ENCODE results near the gene HDAC11.

DNA sequence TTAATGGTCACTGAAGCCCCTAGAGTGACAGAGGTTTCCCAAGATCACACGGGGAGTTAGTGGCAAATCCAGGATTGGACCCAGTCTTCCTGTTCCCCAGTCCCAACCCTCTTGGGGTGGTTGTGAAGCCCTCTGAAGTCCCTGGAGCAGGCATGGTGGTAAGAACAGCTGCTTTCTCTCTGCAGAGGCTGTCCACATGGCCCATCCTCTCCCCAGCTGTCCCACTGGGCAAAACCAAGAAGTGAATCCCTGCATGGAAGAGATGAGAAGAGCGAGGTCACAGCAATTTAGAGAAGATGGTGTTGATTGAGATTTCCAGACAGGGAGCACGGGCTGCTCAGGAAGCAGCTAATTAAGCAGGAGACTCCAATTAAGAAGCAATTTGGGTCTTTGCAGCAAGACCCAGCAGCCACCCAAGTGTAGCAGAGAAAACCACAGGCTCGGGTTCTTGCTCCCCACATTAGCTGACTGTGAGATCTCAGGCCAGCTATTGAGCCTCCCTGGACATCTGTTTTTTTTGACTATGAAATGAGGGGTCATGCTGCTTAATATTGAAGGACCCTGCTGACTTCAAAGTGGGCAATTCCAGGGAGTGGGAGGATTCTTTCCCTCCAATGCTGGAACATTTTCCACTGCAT lies 14.8 kb upstream of the HDAC11 start:
- TF ChIP-seq, protein P1, sequence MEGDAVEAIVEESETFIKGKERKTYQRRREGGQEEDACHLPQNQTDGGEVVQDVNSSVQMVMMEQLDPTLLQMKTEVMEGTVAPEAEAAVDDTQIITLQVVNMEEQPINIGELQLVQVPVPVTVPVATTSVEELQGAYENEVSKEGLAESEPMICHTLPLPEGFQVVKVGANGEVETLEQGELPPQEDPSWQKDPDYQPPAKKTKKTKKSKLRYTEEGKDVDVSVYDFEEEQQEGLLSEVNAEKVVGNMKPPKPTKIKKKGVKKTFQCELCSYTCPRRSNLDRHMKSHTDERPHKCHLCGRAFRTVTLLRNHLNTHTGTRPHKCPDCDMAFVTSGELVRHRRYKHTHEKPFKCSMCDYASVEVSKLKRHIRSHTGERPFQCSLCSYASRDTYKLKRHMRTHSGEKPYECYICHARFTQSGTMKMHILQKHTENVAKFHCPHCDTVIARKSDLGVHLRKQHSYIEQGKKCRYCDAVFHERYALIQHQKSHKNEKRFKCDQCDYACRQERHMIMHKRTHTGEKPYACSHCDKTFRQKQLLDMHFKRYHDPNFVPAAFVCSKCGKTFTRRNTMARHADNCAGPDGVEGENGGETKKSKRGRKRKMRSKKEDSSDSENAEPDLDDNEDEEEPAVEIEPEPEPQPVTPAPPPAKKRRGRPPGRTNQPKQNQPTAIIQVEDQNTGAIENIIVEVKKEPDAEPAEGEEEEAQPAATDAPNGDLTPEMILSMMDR (IDR thresholded peaks at IDR 0.05): no peak
- TF ChIP-seq POLR2AphosphoS5 (IDR thresholded peaks at IDR 0.05): no peak
